Stimulated activated CD8-positive, alpha-beta memory T cell treated with anti-CD3 and anti-CD28 coated beads, Interleukin-15, amount 100 ng/mL, for 48 hours (primary cell): ENCODE results near the gene NF1.
"Not testable (repeated sequence)": the region's sequence is repeated elsewhere in the genome, so short reads cannot be mapped to it uniquely, and the experiment has no call there.

Experiments used
- DNase-seq, 2 donors: peaks; one replicate each; pipeline ENCODE4 v3.0.0-alpha.2; 2020; ENCODE audit warnings: low read depth in 2 of 2

NF1 gene

DNA sequence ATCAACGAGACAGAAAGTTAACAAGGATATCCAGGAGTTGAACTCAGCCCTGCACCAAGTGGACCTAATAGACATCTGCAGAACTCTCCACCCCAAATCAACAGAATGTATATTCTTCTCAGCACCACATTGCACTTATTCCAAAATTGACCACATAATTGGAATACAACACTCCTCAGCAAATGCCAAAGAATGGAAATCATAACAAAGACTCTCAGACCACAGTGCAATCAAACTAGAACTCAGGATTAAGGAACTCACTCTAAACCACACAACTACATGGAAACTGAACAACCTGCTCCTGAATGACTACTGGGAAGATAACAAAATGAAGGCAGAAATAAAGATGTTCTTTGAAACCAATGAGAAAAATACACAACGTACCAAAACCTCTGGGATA is 84.2 kb downstream of the NF1 start:
- not testable (repeated sequence) for DNase-seq

DNA sequence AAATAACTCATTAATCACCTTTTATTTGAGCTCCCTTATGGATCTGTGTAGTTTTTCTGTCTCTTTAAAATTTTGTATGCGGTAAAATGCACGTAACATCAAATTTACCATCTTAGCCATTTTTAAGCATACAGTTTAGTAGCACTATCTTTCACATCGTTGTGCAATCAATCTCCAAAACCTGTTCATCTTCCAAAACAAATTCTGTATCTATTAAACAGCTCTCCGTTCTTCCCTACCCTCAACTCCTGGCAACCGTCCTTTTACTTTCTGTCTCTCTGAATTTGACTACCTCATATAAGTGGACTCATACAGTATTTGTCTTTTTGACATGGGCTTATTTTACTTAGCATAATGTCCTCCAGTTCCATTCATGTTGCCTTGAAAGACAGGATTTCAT is 100.5 kb downstream of the NF1 start:
- DNase-seq = no peak

DNA sequence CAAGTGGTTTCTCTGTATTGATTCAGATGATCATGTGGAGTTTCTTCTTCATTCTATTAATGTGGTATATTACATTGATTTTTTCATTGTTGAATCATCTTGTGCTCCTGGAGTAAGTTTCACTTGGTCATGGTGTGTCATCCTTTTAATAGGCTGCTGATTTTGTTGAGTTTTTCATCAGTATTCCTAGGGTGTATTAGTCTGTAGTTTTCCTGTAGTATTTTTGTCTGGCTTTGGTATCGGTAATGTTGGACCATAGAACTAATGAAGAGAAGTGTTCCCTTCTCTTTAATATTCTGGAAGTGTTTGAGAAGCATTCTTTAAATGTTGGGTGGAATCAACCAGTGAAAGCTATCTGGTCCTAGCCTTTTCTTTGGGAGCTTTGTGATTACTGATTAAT is 103.2 kb downstream of the NF1 start:
- DNase-seq = no peak

DNA sequence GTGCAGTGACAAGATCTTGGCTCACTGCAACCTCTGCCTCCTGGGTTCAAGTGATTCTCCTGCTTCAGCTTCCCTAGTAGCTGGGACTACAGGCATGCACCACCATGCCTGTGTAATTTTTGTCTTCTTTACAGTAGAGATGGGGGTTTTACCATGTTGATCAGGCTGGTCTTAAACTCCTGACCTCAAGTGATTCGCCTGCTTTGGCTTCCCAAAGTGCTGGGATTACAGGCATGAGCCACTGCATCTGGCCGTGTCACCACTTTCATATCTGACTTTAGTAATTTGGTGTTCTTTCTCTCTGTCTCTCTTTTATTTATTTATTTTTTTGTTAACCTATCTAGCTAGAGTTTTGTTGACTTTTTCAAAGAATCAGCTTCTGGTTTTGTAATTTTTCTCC is 103.9 kb downstream of the NF1 start:
- not testable (repeated sequence) for DNase-seq

DNA sequence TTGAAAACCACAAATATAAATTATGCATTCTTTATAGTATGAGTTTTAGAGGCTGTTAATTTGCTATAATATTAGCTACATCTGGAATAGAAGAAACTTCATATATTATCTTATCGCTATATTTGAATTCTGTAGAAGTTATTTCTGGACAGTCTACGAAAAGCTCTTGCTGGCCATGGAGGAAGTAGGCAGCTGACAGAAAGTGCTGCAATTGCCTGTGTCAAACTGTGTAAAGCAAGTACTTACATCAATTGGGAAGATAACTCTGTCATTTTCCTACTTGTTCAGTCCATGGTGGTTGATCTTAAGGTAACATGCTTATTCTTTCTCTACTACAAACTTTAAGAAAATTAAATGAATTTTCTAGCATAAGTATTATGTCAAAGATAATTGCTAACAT is 105.5 kb downstream of the NF1 start:
- DNase-seq = no peak

DNA sequence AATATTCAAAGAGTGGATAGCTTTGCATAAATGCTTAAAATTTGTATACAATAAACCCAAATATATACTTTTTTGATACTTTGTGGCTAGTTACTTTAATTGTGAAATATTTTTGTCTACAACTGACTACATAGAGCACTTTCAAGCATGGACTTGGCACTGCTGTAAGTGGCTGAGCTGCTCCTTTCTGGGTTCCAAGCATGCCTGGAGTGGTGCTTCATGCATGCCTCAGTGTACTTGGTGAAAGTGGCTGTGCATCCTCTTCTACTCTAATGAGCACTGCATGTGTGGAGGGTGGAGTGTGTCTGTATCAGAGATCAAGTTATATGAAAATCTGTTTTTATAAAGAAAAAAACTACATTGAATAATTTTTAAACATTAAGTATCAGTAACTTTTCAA is 108.2 kb downstream of the NF1 start:
- DNase-seq = no peak

DNA sequence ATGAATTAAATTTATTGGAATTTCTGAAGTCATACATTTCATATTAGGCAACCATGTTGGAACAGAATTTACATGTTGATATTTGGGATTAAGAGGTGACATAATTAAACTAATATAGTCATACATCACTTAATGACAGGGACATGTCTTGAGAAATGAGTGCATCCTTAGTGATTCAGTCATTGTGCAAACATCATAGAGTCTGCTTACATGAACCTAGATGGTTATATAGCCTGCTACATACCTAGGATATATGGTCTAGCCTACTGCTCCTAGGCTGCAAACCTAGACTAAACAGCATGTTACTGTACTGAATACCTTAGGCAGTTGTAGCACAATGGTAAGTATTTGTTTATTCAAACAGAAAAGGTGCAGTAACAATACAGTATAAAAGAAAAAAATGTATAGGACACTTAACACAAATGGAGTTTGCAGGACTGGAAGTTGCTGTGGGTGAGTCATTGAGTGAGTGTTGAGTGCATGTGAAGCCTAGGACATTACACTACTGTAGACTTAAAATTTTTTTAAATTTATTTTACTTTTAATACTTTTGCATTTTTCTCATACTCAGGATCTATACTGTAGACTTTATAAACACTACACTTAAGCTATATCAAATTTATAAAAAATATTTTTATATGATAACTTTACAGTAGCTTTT is 116.7 kb downstream of the NF1 start:
- DNase-seq = no peak

DNA sequence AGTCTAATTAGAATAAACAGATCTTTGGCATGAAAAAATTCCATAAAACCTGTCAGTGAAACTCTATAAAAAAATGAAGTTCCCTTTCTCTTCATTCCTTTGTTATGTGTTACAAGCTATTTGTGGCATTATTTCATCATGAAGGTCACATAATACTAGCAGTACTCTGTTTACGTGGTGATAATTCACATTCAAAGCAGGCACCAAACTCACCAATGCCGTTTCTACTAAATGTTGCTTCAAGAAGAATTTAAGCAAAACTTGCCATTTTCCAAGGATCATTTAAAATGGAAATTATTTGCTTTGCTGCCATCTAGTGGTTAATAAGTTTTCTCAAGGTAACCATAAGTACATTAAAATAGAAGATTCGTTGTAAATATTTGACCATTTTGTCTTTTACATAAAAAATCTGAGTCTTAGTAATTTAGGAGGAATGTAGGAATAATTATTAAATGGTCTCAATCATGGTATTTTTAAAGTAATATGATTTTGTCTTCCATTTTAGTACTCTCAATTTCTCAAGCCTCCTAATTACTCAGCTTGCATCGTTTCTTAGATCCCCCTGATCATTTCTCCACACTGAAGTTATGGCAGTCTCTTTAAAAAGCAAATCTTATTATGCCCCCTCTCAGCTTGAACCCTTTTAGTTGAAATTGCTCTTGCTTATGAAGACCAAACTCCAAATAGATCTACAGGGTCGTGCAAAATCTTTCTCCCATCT is 121.4 kb downstream of the NF1 start:
- no peak for DNase-seq

DNA sequence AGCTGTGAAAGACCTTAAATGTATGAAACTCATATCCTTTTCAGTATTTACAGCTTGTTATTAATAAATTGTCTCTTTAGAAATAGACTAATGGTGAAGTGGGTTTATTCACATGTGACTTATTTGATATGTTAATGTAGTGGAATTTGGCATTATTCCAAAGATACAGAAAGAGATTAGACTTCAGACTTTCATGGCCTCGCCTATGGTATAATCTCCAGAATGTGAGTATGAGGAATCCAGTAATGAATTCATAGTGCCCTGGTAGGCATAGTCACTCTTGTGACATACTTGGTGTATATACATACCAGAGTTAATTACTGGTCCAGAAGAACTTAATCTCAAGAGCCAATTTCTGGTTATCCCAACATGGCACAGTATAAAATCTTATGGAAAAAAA is 129.6 kb downstream of the NF1 start:
- DNase-seq = no peak

DNA sequence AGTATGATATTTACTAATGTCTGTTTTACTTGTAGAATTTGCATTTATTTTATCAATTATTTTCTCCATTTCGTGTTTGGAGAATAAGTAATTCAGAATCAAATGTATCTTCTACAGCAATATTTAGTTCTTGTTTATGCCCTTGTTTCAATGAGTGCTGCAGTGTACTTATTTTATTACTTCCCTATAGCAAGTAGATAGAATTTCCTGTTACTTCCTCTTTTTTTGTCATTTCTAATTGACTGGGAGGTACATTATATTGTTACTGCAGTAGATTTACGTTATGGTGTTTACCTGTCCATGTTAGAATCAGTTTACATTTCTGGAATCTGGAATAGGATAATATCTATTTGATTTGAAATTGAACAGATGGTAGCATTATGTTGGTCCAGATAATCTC is 131.1 kb downstream of the NF1 start:
- DNase-seq = no peak

DNA sequence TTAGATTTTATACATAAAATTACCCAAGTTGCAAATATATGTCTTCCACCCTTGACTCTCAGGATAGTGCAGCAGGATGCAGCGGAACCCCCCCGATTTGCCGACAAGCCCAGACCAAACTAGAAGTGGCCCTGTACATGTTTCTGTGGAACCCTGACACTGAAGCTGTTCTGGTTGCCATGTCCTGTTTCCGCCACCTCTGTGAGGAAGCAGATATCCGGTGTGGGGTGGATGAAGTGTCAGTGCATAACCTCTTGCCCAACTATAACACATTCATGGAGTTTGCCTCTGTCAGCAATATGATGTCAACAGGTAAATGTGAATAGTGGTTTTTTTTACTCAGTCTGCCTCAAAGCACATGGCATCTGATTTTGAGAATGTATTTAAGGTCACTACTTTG is 131.6 kb downstream of the NF1 start:
- DNase-seq = no peak

DNA sequence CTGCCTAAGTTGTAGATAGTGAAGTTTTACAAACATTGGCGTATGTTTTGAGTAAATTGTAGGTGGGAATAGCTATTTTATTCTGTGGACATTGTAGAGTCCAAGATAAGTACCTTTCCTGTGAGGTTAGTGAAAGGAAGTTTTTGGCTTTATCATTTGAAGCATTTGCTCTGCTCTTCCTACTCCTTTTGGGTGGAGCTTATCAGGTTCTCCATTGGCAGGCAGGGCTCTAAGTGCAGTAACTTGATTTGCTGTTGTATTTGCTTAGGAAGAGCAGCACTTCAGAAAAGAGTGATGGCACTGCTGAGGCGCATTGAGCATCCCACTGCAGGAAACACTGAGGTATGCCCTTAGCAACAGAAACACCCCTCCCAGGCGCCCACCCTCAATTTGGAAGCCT is 132.2 kb downstream of the NF1 start:
- no peak for DNase-seq

DNA sequence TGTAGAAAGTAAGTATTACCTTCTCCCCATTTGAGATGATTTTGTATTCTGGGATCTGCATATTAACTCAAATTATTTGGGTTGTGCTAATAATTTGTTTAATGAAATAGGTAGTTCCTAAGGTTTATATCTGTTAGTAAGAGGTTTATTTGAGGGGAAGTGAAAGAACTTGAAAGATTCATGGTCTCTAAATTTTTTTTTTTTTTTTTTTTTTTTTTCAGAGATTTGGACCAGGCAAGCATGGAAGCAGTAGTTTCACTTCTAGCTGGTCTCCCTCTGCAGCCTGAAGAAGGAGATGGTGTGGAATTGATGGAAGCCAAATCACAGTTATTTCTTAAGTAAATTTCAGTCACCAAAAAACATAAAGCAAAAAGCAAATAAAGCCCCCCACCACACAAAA is 137.1 kb downstream of the NF1 start:
- no peak for DNase-seq

DNA sequence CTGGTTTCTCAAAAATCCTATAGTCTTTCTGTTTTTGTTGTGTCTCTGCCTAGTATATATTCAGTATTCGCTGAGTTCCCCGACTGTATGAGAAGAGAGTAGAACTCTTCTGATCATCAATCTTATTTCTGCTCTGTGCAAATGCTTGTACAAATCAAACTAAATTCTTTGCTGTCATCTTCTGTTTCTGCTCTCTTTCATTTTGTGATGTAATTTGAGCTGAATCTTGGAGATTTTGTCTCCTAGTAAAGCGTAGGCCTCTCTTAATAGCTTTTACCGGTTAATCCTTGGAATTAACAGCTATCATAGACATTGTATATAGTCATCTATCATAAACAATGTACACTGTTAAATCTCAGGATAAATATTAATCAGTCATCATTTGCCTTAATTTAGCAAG is 140.3 kb downstream of the NF1 start:
- no peak for DNase-seq

DNA sequence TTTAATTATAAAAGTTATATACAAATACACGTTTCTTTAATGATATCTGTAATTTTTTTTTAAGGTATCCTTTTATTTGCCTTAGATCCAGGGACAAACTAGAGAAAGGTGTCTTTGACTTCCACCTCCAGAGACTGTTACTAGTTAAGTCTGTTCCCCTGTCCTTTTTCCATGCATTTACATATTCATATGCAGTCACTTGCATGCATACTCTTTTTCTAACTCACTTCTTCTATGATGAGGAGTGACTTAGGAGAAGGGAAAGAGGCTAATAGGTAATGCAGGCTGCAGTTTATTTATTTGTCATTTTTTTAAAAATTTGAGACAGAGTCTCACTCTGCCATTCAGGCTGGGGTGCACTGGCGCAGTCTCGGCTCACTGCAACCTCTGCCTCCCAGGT is 141.4 kb downstream of the NF1 start:
- DNase-seq = no peak

DNA sequence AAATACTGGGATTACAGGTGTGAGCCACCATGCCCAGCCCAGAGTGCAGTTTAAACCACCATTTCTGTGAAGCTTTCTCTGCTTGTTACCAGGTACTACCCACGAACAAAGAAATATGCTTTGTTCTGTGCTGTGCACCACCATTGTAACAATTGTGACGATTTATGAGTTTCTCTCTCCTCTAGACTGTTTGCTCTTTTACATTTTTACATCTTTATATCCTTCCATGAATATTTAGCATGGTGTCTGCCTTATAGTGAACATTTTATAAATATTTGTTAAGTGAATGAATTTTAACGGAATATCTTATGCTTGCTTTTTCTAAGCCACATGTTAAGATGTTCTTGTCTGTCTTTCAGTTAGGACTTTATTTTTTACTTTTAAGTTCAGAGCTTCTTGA is 141.9 kb downstream of the NF1 start:
- no peak for DNase-seq

DNA sequence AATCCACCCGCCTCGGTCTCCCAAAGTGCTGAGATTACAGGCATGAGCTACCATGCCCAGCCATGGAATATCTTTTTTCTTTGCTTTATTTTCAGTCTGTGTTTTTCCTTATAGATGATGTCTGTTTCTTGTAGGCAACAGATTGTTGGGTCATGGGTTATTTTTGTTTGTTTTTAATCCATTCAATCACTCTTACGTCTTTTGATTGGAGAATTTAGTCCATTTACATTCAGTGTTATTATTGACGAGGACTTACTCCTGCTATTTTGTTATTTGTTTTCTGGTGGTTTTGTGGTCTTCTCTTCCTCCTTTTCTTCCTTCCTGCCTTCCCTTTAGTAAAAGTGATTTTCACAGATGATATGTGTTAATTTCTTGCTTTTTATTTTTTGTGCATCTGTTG is 146.3 kb downstream of the NF1 start:
- no peak for DNase-seq

DNA sequence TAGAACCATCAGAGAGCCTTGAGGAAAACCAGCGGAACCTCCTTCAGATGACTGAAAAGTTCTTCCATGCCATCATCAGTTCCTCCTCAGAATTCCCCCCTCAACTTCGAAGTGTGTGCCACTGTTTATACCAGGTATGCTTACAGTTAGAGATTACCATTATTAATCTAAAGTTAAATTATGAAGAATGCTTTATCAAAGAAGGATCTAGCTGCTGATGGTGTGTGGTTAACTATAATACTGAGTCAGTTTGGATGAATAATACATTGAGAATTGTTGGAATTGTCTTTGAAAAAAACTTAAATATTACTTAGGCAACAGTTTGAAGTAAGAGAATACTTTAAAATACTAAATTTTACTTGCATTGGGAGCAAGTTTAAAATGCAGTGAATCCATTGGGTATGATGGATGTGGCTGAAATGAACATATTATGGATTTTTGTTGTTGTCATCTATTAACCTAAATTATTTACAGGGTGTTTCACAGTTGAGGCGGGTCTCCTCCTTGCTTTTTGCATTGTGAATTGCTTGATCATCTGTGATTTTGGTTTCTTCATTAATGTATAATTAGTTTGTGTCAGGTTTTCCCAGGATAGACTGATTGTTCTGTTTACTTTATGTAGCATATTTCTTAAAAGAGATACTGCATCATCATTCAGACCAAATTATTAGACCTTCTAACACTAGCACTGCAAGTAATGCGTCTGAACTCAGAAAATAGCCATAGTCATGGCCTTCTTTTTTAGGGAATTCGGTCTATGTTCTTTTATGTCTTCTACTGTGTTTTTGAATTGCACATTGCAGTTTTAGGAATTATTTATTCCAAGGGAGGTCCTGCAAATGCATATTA is 154.4 kb downstream of the NF1 start:
- no peak for DNase-seq

DNA sequence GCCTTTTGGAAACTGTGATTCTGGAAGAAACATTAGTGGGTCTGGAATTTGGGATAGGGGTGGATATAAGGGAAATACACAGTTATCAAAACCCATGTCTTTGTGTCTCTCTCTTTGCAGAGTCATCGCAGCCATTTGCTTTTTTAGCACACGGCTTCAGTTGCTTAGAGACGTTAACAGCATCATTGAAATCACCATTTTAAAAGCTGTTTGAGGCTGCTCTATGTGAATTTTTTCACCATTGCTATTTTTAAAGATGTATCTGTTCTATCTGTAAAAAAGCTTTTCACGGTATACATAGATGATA is 155.0 kb downstream of the NF1 start:
- no peak for DNase-seq

DNA sequence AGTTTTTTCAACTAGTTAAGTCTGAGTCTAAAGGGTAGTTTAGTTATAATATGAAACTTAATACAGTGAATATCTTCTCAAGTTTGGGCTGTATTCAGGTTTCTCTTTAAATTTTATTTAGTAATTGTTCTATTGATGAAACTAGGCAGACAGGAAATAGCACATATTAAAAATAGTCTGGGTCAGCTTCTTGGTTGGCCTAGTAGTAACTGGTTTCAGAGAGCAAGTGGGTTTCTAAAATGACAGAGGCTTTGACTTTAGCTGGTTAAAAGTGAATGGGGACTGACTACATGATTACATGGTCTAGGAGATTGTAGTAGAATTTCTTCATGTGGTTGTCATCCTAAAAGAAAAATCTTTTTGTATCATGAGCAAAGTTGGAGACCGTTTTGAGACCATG is 155.5 kb downstream of the NF1 start:
- DNase-seq = no peak

DNA sequence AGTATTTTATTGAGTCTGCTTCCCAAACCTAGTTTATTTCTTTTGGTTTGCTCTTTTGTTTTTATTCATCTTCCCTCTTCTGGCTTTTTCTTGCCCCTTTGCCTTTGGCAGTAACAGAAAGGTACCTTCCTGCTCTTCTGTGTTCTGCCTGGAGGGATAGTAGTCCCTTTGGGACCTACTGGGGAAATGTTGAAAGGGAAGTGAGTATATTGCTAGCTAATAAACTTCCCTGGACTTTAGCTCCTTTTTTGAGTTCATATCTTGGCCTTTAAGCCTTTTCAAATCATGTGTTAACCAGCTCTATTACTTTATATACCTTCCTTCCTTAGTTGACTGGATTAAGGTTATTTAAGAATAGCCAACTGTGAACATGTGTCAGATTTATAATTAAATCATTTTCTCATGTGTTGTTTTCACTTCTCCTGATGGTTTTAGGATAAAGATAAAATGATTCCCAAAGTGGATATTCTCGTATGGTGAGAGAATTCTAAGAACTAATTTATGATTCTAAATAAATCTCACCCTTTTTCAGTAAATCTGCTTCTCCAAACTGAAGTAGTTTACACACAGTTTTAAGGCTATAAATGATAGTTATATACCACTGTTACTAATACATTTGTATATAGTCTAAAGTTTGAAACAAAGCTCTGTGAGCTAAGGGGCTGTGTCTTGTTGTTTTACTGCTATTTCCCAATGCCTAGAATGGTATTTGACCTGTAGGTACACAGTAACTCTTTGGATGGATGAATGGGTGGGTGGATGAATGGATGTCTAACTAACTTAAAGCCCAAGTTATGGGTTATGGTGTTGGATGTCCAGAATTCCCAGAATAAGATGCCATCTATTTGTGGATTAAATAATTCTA is 156.6 kb downstream of the NF1 start:
- no peak for DNase-seq

DNA sequence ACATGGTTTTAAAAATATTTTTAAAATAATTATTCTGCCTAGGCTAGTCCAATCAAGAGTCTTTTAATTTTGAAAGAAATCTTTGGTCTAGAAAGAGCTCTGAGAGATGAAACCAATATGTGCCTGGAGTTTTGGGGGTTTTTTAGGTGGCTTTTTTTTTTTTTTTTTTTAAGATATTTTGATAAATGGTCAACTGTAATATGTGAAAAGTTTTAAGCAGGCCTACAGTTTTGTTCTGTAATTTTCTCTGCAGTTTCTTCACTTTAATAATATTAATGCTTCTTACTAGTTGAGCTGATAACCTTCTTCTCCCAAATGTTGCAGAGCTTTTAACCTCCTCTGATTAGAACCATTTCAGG is 157.2 kb downstream of the NF1 start:
- DNase-seq = no peak
